ENCODE results near the gene VAMP4. TPM values are rescaled to one million over a fixed set of nuclear protein-coding genes. Genes with fewer than 3 reads are reported as not detected.

VAMP4 gene, protein sequence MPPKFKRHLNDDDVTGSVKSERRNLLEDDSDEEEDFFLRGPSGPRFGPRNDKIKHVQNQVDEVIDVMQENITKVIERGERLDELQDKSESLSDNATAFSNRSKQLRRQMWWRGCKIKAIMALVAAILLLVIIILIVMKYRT
- 10 to 100 TPM in 7 of 8 experiments, 1 to 10 TPM in 1; 8.3 to 19.0 (median 14.4) TPM for total RNA-seq

DNA sequence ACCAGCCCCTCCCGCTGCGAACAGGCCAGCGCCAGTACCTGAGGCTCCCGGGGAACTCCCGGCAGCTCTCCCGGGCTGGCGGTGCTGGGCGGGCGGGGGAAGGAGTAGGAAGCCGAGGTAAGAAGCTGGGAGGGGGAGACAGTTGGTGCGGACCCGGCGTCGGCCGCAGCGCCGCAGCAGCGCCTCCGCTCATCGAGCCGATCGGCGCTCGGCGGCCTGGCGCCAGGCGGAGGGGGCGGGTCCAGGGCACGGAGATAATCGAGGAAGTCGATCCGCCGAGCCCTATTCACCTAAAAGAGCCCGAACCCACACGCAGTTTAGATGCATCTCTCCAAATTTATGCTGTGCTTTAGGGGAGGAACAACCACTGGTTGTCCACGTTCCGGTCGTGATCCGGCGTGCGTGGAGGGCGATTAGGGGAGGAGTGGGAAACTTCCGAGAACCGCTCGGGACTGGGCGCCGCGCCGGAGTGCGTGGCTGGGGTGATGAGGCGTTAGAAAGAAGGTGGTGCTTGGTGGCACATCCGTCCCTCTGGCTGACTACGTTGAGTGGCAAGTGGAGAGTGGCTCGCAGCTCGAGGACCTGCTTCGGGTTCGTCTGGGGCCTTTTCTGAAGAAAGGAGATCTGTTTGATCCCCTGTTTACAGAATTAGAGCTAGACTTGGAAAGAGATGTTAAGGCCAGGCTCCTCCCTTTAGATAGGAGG, at the start of gene VAMP4:
Gene VAMP4 (minus strand): TSS at position 194 of the 705 bp plus-strand sequence. CDS start 3,651 bp downstream, outside the sequence.
- Histone ChIP-seq H3K4me1 (replicated peaks in 1 of 2) (peaks cover 12 to 17% of the 10 kb centered on the region in 2 donors), H3K27ac (peak within 1 kb of the TSS; percentile 81 to 93), H3K4me3 (peak within 1 kb of the TSS; percentile 74 to 91 (median 78))
- peak; percentile 30 to 96 (median 90) for ATAC-seq (replicated peaks in 6 of 8)
- WGBS, 10 experiments, result 0 to 7% (median 1%) methylated on average over 2 to 30 of the region's 57 CpGs; no CpG with 5 or more reads in 3 of the 10 experiments
- in situ Hi-C loops (cut with MboI; ENCODE audit: low pct_unique_long_range_greater_than_20kb in 2 of 9, low sequenced_read_pairs in 9 of 9, unreplicated experiment in 9 of 9), result no loop called here

DNA sequence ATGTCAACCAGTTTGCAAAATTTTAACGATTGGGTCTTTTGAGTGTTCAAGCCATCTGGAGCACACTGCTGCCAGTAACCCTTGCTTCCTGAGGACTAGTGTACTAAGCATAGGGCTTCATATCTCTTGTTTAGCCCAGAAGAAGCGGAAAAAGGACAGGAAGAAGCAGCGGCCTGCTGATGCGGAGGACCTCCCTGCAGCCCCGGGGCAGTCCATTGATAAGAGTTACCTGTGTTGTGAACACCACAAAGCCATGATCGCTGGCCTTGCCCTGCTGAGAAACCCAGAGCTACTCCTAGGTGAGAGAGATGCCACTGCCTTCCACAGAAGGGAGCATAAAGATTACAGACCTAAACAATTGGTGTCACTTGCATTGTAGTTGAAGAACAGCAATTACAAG, 48.5 kb upstream of the VAMP4 start:
- H3K27ac ChIP-seq, result no peak overlapping the region
- WGBS, 10 experiments, result 90 to 100% (median 93%) methylated on average over 1 to 6 of the region's 6 CpGs; no CpG with 5 or more reads in 3 of the 10 experiments
- ATAC-seq (replicated peaks in 6 of 8), result no peak
- in situ Hi-C loops (cut with MboI; ENCODE audit: low pct_unique_long_range_greater_than_20kb in 2 of 9, low sequenced_read_pairs in 9 of 9, unreplicated experiment in 9 of 9), result no loop called here
- H3K4me3 ChIP-seq, result no peak overlapping the region
- H3K4me1 ChIP-seq (replicated peaks in 1 of 2), result no peaks in the 10 kb centered on the region

DNA sequence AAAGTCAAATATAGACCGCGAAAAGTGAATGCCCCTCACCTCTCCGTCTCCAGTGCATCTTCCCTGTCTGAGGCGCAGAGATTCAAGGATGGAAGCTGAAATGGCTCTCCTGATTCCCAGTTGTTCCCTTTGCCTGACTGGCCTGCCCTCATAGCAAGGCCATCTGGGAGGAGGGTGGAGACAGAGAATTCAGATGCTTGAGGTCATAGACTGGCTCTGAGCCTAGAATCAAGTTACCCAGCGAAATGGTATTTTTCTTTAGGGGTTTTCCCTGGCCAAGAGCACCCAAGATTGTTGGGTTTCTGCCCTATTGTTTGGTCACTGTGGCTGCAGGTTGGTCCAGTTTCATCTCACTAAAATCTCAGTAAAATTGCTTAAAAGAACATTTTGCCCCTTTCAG, 46.8 kb upstream of the VAMP4 start:
- ATAC-seq (replicated peaks in 6 of 8), result peak in 3 of 8 experiments; percentile 75 to 89 (median 82)
- 75 to 98% (median 92%) methylated on average over 3 to 5 of the region's 5 CpGs; no CpG with 5 or more reads in 5 of the 10 experiments for whole genome bisulfite sequencing, 10 experiments
- no peak overlapping the region for H3K4me3 ChIP-seq
- H3K27ac ChIP-seq, result no peak overlapping the region
- in situ Hi-C loops (cut with MboI; ENCODE audit: low pct_unique_long_range_greater_than_20kb in 2 of 9, low sequenced_read_pairs in 9 of 9, unreplicated experiment in 9 of 9), result no loop called here
- H3K4me1 ChIP-seq (replicated peaks in 1 of 2), result no peaks in the 10 kb centered on the region

DNA sequence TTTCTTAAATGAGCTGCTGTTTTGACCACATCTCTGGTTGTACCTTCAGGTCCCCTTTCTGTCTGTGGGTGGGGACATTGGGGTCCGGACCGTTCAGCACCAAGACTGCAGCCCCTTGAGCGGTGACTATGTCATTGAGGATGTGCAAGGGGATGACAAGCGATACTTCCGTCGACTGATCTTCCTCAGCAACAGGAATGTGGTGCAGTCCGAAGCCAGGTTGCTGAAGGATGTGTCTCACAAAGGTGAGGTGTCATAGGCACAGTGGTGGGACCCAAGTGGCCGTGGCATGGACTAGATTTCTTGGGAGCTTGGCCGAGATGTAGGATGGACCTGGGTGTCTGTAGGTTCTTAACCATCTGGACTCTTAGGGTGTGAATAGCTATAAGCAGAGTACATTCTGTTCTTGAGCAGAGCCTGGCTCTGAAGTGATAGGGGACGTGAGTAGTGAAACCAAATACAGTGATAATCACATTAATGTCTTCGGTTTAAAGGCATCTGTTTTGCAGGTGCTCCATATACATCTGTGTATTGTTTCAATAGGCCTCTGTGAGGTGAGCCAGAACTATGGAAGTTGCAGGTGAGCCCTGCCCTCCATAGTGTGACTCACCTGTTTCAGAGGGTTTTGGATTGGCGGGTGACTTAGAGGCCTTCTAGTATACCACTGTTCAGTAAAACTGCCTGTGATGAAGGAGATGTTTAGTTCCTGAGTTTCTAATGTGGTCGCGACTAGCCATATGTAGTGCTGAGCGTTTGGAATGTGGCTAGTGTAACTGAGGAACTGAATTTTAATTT, 46.0 kb upstream of the VAMP4 start:
- Histone ChIP-seq H3K27ac (no peak overlapping the region), H3K4me1 (replicated peaks in 1 of 2) (peaks cover 0 to 2% of the 10 kb centered on the region in 2 donors), H3K4me3 (no peak overlapping the region)
- ATAC-seq (replicated peaks in 6 of 8), result no peak
- WGBS, 10 experiments, result 67 to 100% (median 94%) methylated on average over 1 to 15 of the region's 15 CpGs; no CpG with 5 or more reads in 1 of the 10 experiments
- in situ Hi-C loops (cut with MboI; ENCODE audit: low pct_unique_long_range_greater_than_20kb in 2 of 9, low sequenced_read_pairs in 9 of 9, unreplicated experiment in 9 of 9), result no loop called here

DNA sequence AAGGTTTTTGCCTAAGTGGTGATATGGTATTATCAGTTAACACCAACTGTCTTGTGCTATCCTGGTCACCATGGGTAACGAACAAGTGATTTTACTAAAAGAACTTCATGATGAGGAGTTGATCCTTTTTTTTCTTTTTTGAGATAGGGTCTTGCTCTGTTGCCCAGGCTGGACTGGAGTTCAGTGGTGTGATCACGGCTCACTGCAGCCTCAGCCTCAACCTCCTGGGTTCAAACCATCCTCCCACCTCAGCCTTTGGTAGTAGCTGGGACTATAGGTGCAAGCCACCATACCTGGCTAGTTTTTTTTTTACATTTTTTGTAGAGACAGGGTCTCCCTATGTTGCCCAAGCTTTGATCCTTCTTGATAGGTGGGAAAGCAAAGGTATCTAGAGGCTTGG, 44.7 kb upstream of the VAMP4 start:
- Histone ChIP-seq H3K4me3 (no peak overlapping the region), H3K4me1 (replicated peaks in 1 of 2) (peaks cover 6 to 9% of the 10 kb centered on the region in 2 donors), H3K27ac (no peak overlapping the region)
- no peak for ATAC-seq (replicated peaks in 6 of 8)
- 90 to 100% (median 100%) methylated on average over 1 to 2 of the region's 2 CpGs; no CpG with 5 or more reads in 2 of the 10 experiments for WGBS, 10 experiments
- in situ Hi-C loops (cut with MboI; ENCODE audit: low pct_unique_long_range_greater_than_20kb in 2 of 9, low sequenced_read_pairs in 9 of 9, unreplicated experiment in 9 of 9), result no loop called here

DNA sequence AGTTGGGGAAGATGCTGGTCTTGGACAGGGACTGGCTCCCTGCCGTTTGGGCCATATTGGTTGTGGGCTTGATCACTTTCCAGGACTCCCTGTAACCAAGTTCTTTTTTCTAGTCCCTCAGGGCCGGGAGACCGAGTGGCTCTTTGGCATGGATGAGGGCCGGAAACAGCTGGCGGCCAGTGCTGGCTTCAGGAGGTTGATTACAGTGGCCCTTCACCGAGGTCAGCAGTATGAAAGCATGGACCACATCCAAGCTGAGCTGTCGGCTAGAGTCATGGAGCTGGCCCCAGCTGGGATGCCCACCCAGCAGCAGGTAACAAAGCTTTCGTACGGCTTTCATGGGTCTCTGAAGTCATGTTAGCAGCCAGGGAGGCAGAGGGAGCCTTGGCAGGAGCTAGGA, 43.9 kb upstream of the VAMP4 start:
- Histone ChIP-seq H3K4me3 (no peak overlapping the region), H3K4me1 (replicated peaks in 1 of 2) (peaks cover 6 to 9% of the 10 kb centered on the region in 2 donors), H3K27ac (no peak overlapping the region)
- in situ Hi-C loops (cut with MboI; ENCODE audit: low pct_unique_long_range_greater_than_20kb in 2 of 9, low sequenced_read_pairs in 9 of 9, unreplicated experiment in 9 of 9), result no loop called here
- no peak for ATAC-seq (replicated peaks in 6 of 8)
- 20 to 100% (median 89%) methylated on average over 1 to 9 of the region's 9 CpGs; no CpG with 5 or more reads in 2 of the 10 experiments for WGBS, 10 experiments

DNA sequence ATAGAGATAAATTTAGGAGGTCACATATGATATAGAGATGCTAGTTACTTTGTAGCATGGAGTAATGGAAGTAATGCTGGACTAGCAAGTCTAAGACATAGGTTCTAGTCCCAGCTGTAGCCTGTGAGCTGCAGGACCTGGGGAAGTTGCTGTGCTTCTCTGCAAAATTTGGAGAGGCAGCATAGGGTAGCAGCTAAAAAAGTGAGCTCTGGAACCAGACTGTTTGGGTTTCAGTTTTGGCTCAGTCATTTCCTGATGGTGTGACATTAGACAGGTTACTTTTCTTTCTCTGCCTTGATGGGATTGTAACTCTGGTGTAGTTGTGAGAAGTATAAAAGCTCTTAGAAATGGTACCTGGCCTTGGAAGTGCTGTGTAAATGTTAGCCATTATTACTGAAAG, 42.9 kb upstream of the VAMP4 start:
- no peak for ATAC-seq (replicated peaks in 6 of 8)
- H3K27ac ChIP-seq, result no peak overlapping the region
- peaks cover 6 to 9% of the 10 kb centered on the region in 2 donors for H3K4me1 ChIP-seq (replicated peaks in 1 of 2)
- in situ Hi-C loops (cut with MboI; ENCODE audit: low pct_unique_long_range_greater_than_20kb in 2 of 9, low sequenced_read_pairs in 9 of 9, unreplicated experiment in 9 of 9), result no loop called here
- no peak overlapping the region for H3K4me3 ChIP-seq

DNA sequence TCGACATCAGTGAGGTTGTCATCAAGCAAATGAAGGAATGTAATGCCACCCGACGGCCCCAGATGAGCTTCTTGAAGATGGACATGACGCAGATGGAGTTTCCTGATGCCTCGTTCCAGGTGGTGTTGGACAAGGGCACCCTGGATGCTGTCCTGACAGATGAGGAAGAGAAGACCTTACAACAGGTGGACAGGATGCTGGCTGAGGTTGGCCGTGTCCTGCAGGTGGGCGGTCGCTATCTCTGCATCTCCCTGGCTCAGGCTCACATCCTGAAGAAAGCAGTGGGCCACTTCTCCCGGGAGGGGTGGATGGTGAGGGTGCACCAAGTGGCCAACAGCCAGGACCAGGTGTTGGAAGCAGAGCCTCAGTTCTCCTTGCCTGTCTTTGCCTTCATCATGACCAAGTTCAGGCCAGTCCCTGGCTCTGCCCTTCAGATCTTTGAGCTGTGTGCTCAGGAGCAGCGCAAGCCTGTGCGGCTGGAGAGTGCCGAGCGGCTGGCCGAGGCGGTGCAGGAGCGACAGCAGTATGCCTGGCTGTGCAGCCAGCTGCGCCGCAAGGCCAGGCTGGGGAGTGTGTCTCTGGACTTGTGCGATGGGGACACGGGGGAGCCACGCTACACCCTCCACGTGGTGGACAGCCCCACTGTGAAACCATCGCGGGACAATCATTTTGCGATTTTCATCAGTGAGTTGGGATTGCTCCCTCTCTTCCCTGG, 42.1 kb upstream of the VAMP4 start:
- ATAC-seq (replicated peaks in 6 of 8), result no peak
- no peak overlapping the region for H3K4me3 ChIP-seq
- in situ Hi-C loops (cut with MboI; ENCODE audit: low pct_unique_long_range_greater_than_20kb in 2 of 9, low sequenced_read_pairs in 9 of 9, unreplicated experiment in 9 of 9), result no loop called here
- no peak overlapping the region for H3K27ac ChIP-seq
- peaks cover 6 to 9% of the 10 kb centered on the region in 2 donors for H3K4me1 ChIP-seq (replicated peaks in 1 of 2)
- 87 to 100% (median 95%) methylated on average over 1 to 9 of the region's 25 CpGs; no CpG with 5 or more reads in 2 of the 10 experiments for WGBS, 10 experiments

DNA sequence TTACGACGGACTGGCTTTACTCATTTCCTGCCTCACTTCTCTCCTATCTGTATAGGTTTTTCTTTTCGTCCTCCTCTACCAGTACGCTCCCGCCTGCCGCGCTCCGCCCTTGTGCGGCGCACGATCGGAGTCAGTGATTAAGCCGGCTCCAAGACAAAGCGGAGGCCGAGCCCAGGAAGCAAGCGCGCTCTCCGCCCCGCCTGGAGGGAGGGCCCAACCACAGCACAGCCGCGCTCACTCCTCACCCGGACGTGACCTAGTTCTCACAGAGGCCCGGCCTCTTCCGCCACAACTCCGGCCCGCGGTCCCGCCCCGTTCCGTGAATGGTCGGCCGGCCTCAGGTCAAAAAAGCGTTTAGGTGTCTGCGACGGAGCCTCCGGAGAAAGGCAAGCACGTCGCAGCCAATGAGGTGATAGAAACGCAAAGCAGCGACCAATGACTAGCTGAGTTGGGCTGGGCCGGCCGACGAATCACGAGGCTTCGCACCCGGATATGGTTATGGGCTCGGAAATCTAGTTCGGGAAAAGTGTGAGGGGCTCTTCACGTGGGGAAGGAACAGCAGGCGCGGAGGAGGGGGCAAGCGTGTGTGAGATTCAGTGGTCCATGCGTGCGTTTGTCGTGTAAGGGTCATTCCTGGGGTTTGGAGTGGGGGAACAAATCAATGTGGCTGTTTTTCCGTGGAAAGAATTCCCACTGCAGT, 39.5 kb upstream of the VAMP4 start, which contains the start of gene METTL13:
Gene METTL13 (plus strand): TSS at position 485 of the 700 bp plus-strand sequence. CDS start 308 bp downstream, outside the sequence.
- ATAC-seq (replicated peaks in 6 of 8), result peak; percentile 94 to 98 (median 97)
- peak within 1 kb of the TSS; percentile 47 to 75 (median 53) for H3K4me3 ChIP-seq
- H3K27ac ChIP-seq, result peak within 1 kb of the TSS; percentile 81 to 84
- peaks cover 6 to 9% of the 10 kb centered on the region in 2 donors for H3K4me1 ChIP-seq (replicated peaks in 1 of 2)
- 0 to 4% (median 1%) methylated on average over 3 to 43 of the region's 57 CpGs; no CpG with 5 or more reads in 1 of the 10 experiments for WGBS, 10 experiments
- in situ Hi-C loops (cut with MboI; ENCODE audit: low pct_unique_long_range_greater_than_20kb in 2 of 9, low sequenced_read_pairs in 9 of 9, unreplicated experiment in 9 of 9), result no loop called here

DNA sequence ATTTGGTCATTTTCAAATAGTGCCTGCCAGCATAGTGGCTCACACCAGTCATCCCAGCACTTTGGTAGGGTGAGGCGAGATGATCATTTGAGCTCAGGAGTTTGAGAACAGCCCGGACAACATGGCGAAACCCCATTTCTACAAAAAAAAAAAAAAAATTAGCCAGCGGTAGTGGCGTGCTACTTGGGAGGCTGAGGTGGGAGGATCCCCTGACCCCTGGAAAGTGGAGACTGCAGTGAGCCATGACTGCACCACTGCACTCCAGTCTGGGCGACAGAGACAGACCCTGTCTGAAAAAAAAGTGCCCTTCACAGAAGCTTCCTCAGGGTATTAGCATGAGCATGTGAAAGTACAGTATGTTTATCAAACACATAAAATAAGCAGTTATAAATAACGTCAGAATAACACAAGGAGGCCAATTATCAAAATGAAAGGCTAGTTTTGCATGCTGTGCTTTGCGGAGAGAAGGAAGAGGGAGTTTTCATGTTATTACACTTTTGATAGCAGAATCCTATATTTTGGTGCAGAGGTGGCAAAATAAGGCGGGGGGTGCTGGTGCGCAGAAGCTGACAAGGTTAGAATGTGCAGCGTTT, 38.8 kb upstream of the VAMP4 start:
- ATAC-seq (replicated peaks in 6 of 8), result peak in 5 of 8 experiments; percentile 0 to 11 (median 2)
- H3K27ac ChIP-seq, result peak overlapping the region; percentile 81 to 84
- 0 to 50% (median 41%) methylated on average over 1 to 11 of the region's 11 CpGs for WGBS, 10 experiments
- peak overlapping the region; percentile 34 to 75 (median 53) for H3K4me3 ChIP-seq
- peaks cover 6 to 9% of the 10 kb centered on the region in 2 donors for H3K4me1 ChIP-seq (replicated peaks in 1 of 2)
- in situ Hi-C loops (cut with MboI; ENCODE audit: low pct_unique_long_range_greater_than_20kb in 2 of 9, low sequenced_read_pairs in 9 of 9, unreplicated experiment in 9 of 9), result no loop called here

DNA sequence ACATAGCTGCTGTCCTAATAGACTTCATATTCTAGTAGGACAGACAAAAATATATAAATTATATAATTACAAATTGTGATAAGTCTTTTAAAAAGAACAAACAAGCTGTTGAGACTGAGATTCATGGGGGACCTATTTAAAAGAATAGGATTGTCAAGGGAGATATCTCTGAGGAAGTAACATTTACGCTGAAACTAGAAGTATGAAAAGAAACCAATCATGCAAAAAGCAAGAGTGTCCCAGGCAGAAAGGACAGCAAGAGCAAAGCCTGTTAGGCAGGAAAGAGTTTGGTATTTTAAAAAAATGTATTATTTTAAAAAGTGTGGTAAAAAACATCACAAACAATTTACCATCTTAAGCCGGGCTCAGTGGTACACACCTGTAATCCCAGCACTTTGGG, 30.4 kb upstream of the VAMP4 start:
- 67 to 100% (median 92%) methylated on average over 1 to 2 of the region's 2 CpGs for WGBS, 10 experiments
- Histone ChIP-seq H3K4me3 (no peak overlapping the region), H3K4me1 (replicated peaks in 1 of 2) (peaks cover 0 to 4% of the 10 kb centered on the region in 2 donors), H3K27ac (no peak overlapping the region)
- in situ Hi-C loops (cut with MboI; ENCODE audit: low pct_unique_long_range_greater_than_20kb in 2 of 9, low sequenced_read_pairs in 9 of 9, unreplicated experiment in 9 of 9), result no loop called here
- no peak for ATAC-seq (replicated peaks in 6 of 8)

DNA sequence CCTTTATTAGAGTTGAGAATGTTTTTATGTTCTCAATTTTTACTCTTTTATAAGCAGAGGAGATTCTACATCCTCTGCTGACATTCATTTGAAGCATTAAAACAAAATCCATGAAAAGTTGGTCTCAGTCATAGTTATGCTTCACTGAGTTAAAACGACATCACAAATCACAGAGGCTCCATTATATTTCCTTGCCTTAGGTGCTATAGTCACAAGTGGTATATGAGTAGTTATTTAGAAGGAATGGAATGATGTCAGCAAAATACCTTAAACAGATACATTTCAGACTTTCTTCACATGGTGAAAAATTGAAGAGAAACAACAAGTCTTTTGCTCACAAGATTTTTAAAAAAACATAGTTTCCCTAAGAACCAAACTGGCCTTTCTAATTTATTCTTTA, 27.9 kb upstream of the VAMP4 start:
- in situ Hi-C loops (cut with MboI; ENCODE audit: low pct_unique_long_range_greater_than_20kb in 2 of 9, low sequenced_read_pairs in 9 of 9, unreplicated experiment in 9 of 9), result no loop called here
- Histone ChIP-seq H3K27ac (no peak overlapping the region), H3K4me1 (replicated peaks in 1 of 2) (peaks cover 0 to 4% of the 10 kb centered on the region in 2 donors), H3K4me3 (no peak overlapping the region)
- 0 to 100% (median 95%) methylated on average over 1 of the region's 1 CpG for WGBS, 10 experiments
- no peak for ATAC-seq (replicated peaks in 6 of 8)
